HG03280 (cell line): ENCODE data around the gene CORO1C.

ENCODE experiments used
- ATAC-seq: cut with Tn5 transposase; IDR thresholded peaks from one replicate; pipeline ENCODE4 v1.9.1; 2021; ENCODE audit warnings: mild to moderate bottlenecking, moderate library complexity; ENCODE audit not compliant: unreplicated experiment

CORO1C gene

DNA sequence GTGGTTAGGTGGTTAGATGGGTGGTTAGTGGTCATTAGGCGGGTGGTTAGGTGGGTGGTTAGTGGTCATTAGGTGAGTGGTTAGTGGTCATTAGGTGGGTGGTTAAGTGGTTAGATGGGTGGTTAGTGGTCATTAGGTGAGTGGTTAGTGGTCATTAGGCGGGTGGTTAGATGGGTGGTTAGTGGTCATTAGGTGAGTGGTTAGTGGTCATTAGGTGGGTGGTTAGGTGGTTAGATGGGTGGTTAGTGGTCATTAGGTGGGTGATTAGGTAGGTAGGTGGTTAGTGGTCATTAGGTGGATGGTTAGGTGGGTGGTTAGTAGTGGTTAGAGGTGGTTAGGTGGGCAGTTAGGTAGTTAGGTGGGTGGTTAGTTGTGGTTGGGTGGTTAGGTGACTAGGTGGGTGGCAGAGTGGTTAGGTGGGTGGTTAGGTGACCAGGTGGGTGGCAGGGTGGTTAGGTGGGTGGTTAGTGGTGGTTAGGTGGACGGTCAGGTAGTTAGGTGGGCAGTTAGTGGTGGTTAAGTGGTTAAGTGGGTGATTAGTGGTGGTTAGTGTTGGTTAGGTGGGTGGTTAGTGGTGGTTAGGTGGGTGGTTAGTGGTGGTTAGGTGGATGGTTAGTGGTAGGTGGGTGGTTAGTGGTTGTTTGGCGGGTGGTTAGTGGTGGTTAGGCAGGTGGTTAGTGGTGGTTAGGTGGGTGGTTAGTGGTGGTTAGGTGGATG lies 125.5 kb downstream of the CORO1C start:
- no peak for ATAC-seq

DNA sequence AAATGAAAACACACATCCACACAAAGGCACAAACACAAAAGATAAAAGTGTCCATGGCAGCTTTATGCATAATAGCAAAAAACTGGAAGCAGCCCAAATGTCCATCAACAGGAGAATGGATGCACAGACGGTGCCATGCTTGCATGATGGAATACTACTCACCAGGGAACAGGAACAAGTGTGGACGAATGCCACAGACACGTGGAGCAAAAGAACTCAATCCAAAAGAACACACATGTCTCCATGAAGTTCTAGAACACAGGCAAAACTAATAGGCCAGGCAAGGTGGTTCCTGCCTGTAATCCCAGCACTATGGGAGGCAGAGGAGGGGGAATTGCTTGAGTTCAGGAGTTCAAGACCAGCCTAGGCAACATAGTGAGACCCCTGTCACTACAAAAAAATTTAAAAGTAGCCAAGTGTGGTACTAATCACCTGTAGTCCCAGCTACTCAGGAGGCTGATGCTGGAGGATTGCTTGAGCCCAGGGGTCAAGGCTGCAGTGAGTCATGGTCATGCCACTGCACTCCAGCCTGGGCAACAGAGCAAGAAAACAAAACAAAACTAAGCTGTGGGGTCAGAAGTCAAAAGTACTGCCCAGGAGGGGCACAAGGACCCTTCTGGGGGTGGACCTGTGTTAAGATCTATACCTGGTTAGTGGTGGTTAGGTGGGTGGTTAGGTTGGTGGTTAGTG lies 126.2 kb downstream of the CORO1C start:
- ATAC-seq, result no peak

DNA sequence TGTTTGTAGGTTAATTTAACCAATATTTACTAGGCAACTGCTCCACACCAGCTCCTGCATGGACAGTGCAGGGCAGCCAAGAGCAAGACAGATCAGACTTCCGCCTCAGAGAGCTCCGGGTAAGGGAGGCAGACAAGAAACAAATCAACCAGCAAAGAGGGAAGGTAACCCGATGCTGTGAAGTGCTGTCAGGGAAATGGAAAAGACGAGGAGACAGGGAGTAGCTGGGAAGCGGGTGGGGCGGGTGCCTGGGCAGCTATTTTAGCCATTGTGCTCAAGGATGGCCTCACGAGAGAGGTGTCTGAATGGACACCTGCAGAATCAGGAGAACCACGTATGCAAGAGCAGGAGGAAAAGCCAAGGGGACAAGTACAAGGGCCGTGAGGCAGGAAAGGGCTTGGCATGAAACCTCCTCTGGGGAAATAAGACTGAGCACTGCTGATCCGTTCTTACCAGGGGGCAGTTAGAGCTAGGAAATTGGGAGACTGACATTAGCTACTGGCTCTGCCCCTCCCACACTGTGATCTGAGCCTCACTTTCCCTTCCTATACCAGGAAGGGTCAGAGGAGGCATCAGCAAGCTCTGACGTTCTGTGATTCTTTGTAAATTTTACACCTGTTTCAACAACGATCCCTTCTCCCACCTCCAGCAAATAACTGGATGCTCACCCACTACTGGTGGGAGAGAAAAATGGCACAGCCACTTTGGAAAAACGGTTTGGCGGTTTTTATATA lies 126.9 kb downstream of the CORO1C start:
- no peak for ATAC-seq

DNA sequence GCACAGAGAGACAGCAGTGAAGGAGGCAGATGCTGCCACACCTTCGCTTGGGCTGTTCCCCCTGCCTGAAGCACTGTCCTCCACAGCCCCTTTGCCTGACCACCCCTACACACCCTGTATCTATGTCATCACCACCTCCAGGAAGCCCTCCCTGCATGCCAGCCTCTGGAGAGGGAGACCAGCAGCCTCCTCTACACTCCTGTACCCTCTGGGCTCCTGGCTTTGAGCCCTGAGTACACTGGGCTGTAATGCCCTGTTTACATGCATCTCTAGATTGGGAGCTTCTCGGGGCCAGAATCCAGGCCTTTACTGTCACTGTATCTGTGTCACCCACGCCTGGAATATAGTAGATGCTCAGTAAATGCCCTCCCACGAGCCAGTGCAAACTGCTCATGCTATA lies 127.6 kb downstream of the CORO1C start:
- no peak for ATAC-seq

DNA sequence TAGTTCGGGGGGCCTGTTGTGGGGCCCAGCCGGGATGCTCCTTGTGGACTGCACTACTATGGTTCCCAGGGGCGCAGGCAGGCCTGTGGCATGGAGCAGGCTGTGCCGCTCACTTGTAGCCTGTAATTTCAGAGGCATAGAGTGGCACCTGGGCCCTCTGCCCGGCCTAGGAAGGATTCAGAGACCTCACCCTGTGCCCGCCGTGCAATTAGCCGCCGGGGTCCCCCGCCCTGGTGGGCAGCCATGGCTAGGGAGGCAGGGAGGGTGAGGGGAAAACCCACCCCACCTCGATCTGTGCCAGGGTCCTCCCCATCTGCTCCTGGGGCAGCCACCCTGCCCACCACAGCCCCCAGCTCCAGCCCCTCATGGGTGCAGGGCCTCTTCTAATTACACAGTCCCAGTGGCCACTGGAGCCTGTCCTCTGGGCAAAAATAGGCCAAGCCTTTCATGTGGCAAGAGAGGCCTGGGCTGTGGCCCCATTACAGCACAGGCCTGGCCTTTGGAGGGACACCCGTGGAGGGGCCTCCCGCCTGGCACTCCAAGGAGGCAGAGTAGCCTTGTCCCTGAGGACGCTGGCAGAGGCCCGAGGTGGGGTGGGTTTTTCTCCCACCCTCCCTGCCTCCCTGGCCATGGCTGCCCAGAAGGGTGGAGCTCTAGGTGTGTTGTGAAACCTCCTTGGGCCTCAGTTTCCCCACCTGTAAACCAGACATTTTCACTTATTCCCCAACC lies 128.2 kb downstream of the CORO1C start:
- ATAC-seq, result no peak

DNA sequence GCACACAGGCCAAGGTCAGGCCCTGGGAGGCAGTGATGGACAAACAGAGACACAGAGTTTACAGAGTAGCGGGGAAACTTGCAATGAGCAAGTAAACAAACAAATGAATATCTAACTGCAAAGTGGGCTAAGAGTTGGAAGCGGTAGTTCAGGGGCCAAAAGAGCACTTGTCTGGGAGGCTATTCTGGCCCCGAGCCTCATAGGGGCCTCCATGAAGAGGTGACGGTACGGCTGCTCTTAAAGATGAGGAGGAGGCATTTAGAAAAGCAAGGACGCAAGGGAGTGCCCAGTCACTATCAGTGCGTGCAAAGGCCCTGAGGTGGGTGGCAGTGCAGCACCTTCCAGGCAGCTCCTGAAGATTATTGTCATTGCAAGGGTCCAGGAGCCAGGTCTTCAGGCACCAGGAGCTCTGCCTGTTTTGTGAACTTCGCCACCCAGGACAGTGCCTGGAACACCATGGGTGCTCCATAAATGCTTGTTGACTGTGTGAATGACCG lies 129.1 kb downstream of the CORO1C start:
- ATAC-seq, result no peak

DNA sequence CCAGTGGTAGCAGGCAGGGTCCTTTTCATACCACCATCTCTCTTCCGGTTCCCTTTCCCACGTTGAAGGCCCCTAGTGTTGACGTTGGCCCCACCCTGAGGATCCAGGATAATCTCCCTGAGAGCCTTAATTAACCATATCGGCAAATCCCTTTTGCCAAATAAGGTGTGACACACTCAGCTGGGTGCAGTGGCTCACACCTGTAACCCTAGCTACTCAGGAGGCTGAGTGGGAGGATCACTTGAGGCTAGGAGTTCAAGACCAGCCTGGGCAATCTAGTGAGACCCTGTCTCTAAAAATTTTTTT lies 130.7 kb downstream of the CORO1C start:
- no peak for ATAC-seq

DNA sequence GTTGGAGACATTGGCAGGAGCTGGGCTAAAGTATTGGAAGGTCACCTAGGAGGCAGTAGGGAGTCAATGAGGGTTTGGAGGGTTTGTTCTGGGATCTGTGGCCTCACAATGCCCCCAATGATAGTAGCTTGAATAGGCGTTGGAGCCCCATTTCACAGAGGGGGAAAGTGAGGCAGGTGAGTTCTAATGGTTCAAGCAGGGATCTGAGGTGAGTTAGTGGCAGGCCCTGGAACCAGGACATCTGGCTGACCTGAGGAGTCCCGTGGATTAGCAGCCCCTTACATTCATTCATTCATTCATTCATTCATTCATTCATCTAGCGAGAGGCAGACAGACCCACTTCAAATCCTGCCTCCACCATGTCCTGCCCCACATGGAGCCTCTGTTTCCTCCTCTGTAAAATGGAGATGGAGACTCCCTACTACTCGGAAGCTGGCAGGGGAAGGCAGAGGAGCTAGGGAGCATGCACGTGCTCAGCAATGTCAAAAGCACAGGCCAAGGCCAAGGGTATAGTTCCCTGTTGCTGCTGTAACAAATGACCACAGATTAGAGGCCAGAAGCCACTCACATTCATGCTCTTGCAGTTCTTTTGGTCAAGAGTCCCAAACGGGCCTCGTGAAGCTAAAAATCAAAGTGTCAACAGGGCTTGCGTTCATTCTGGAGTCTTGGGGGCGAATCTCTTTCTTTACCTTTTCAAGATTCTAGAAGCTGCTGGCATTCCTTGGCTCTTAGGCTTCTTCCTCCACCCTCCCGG lies 131.2 kb downstream of the CORO1C start:
- ATAC-seq, result no peak

DNA sequence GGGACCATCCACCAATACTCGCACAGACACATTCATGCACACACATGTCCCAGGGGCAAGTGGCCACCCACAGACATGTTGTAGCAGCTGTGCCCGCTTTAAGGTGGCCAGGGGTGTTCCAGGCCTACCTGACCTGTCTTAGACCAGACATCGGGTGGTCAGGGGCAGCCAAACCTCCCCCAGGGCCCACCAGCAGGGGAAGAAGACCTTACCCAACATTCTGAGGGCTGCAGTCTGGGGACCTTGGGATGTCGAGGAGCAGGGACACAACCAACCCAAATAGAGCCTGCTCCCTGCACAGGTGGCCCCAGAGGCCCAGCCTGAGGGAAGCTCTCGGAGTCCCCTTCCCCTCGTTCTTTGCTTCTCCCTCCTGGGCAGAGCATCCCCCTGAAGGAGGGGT lies 131.8 kb downstream of the CORO1C start:
- ATAC-seq, result no peak

DNA sequence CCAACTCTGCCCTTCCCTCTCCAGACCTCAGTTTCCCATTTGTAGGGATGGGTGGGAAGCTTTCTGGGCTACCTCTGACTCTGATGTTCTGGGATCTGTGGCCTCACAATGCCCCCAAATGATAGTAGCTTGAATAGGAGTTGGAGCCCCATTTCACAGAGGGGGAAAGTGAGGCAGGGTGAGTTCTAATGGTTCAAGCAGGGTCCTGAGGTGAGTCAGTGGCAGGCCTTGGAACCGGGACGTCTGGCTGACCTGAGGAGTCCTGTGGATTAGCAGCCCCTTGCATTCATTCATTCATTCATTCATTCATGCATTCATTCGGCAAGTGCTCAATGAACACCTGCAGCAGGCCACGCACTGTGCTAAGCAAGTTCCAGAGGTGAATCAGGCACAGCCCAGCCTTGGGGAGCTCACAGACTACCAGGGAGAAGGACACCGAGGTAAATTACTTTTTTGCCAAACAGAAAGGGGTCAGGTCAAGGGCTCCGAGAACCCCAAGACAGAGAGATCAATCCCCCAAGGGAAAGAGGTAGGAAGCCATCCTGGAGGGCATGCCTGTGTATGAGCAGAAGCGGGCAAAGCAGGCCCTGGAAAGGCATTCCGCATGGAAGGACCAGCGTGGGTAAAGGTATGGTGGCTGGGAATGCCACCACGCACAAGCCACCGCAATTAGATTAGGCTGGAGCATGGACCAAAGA lies 132.6 kb downstream of the CORO1C start:
- ATAC-seq, result no peak

DNA sequence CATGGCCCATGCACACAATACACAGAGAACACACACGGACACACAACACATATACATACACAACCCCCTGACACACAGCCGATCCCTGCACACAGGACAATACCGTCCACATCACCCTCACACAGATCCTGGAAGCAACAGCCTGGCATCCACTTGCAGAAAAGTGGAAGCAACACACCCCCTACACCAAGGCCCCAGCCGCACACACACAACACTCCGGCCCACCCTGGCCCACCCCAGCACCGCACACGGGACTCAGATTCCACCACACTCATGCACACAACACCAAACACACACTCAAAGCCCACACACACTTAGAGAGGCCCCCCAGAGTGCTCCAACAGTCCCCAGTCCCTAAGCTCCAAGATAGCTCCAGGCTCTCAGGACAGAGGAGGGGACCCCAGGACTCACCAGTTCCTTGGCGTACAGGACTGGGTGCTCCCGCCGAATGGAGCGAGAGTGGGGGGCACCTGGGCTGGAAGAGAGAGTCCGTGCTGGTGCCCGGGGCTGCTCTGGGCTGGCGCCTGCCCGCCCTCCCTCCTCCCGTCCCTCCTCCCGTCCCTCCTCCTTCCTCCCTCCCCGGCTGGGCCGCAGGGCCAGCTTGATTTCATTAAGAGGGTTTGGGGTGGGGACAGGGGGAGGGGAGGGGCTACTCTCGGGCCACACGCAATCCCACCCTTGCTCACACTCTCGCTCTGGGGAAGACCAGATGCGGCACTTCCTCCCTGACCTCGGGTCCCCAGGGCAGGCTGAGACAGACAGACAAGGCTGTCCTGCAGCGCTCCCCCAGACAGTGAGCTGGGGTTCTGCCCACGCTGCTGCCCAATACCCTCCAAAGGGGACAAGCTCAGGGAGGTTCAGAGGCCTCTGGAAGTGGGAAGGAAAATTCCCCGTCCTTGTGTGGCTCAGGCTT lies 133.5 kb downstream of the CORO1C start, which contains the start of gene TMEM119:
Gene TMEM119, minus strand, starts transcription at position 526 of the 913 bp plus-strand sequence. CDS start 5,701 bp downstream, outside the sequence.
- ATAC-seq, result no peak

DNA sequence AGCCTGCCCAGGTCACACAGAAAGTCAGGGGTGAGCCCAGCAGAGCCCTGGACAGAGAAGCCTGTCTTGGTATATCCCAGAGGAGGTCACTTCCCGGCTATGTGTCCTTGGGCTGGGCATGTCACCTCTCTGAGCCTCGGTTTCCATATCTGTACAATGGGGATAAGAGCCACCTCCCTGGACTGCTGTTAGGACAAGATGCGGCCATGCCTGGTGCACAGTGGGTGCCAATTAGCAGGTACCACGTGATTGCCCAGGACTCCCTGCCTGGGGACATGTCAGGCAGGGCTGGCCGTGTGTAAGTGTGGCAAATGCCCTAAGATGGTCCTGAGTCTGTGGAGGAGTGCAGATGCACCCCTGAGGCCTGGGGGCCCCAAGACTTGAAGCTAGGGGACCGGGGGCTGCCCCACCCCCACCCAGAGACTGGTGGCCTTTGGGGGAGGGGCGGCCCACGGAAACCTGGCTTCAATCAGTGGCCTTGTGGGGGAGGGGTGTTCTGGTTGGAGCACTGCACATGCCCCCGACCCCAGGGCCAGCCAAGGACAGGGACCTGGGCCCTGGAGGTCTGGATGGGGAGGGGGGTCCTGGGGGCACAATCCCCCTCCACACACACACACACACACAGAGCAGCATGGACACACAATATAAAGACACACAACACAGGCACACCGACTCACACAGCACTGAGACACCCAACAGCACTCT lies 134.3 kb downstream of the CORO1C start:
- no peak for ATAC-seq

DNA sequence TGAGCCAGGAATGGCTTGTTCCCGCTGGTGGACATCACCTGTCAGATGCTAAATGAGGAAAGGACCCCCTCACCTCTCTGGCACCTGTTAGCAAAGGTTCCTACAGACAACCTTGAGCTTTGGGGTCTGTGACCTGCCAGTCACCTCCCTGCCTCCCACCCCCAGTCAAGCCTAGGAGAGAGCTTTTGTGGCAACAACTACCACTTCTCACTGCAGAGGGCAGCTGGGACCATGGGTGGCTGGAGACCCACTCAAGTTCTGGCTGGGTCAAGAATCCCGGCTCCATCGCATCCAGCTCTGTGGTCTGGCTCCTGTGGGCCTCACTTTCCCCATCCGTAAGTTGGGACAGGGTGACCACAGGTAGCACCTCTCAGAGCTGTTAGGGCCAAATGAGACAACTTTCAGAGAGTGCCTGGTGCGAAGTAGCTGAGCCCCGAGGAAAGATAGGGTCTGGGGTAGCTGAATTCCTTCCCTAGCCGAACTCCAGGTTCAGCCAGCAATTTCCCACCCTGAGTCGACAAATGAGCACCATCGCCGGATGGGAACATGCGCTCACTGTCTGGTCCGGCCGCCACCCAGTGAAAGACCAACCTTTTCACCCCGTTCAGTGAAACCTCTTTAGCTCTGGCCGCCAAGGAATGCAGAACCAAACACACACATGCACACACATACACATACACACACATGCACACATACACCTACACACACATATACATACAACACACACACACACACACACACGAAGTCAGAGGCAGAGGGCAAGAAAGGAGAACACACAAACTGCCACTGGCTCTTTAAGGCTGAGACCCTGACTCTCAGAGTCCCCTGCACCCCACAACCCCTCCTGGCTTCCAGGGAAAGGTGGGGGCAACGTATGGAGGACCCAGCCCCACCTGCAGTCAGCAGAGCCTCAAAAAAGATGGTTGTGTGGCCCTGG lies 135.3 kb downstream of the CORO1C start:
- ATAC-seq, result no peak
